ENCODE data around the gene NOL3. TPM values are rescaled to one million over a fixed set of nuclear protein-coding genes. Genes with fewer than 3 reads are reported as not detected.

The NOL3 gene
- total and polyA plus RNA-seq, 9 of the 15 experiments (the other 6 are each of a cell fraction or from before 2014, with no cell fraction given) = 0.45 to 14.0 (median 5.4) TPM

DNA sequence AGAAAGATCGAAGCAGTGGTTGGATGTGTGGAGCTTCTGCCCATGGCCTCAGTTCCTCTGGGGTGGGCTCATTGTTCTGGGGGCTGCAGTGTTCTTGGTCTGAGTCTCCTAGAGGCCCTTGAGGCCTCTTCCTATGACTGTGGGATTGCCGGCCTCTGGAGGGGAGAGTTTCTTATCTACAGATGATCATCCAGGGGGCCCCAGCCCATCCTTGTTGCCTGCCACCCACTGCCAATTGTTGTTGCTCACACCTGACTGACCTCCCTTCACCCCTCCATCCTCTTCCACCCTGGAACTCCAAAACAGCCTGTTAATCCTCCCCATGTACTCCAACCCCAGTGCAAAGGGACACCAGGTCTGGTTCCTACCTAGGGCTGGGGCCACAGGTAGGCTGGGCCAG is 25.4 kb upstream of the NOL3 start:
- H3K9me1 ChIP-seq (ENCODE audit: control insufficient read depth, insufficient read depth, low read length) = no peaks in the 10 kb centered on the region
- intact Hi-C loops (cut with micrococcal nuclease) (no loop called here), in situ Hi-C loops (cut with MboI) (no loop called here)
- TF ChIP-seq GATAD2B (IDR thresholded peaks at IDR 0.05; ENCODE audit: borderline replicate concordance) (no peak), TEAD1 (CRISPR knock-in tag; IDR thresholded peaks at IDR 0.05) (no peak), ZNF263 (CRISPR knock-in tag; IDR thresholded peaks at IDR 0.05; ENCODE audit: borderline replicate concordance) (no peak), ZNF282 (CRISPR knock-in tag; IDR thresholded peaks at IDR 0.05) (no peak), ELF1 (tag; IDR thresholded peaks at IDR 0.05) (no peak), NELFE (IDR thresholded peaks at IDR 0.05; ENCODE audit: insufficient read depth, insufficient read length) (no peak), FOXJ2 (tag; IDR thresholded peaks at IDR 0.05) (no peak), ZNF449 (CRISPR knock-in tag; IDR thresholded peaks at IDR 0.05) (no peak), MCM5 (IDR thresholded peaks at IDR 0.05; ENCODE audit: low read depth) (no peak), ZNF512 (tag; IDR thresholded peaks at IDR 0.05) (no peak), CTCFL (IDR thresholded peaks at IDR 0.05; ENCODE audit: borderline replicate concordance, insufficient read depth, low read depth, low read length, poor library complexity, severe bottlenecking) (no peak)
- TF ChIP-seq, protein P1, sequence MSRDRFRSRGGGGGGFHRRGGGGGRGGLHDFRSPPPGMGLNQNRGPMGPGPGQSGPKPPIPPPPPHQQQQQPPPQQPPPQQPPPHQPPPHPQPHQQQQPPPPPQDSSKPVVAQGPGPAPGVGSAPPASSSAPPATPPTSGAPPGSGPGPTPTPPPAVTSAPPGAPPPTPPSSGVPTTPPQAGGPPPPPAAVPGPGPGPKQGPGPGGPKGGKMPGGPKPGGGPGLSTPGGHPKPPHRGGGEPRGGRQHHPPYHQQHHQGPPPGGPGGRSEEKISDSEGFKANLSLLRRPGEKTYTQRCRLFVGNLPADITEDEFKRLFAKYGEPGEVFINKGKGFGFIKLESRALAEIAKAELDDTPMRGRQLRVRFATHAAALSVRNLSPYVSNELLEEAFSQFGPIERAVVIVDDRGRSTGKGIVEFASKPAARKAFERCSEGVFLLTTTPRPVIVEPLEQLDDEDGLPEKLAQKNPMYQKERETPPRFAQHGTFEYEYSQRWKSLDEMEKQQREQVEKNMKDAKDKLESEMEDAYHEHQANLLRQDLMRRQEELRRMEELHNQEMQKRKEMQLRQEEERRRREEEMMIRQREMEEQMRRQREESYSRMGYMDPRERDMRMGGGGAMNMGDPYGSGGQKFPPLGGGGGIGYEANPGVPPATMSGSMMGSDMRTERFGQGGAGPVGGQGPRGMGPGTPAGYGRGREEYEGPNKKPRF (IDR thresholded peaks at IDR 0.05; ENCODE audit: low read depth, low read length) = no peak
- TF ChIP-seq, protein P2, sequence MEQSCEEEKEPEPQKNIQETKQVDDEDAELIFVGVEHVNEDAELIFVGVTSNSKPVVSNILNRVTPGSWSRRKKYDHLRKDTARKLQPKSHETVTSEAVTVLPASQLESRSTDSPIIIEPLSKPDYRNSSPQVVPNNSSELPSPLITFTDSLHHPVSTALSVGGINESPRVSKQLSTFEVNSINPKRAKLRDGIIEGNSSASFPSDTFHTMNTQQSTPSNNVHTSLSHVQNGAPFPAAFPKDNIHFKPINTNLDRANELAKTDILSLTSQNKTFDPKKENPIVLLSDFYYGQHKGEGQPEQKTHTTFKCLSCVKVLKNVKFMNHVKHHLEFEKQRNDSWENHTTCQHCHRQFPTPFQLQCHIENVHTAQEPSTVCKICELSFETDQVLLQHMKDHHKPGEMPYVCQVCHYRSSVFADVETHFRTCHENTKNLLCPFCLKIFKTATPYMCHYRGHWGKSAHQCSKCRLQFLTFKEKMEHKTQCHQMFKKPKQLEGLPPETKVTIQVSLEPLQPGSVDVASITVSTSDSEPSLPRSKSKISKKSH (CRISPR knock-in tag; IDR thresholded peaks at IDR 0.05) = no peak
- FAIRE-seq (no peak), DNase-seq (ENCODE audit: extremely low read depth in 1 of 4, low spot score in 3 of 4) (no peak), ATAC-seq (no peak)
- H4K20me1 ChIP-seq (replicated peaks; ENCODE audit: control insufficient read depth, insufficient read depth, low read length) = no peaks in the 10 kb centered on the region
- no peak overlapping the region for H3K4me2 ChIP-seq (ENCODE audit: insufficient read depth, low read length)
- H3K27ac ChIP-seq (ENCODE audit: extremely low read depth, low read depth, low read length) = no peak overlapping the region
- H3K36me3 ChIP-seq (ENCODE audit: control insufficient read depth, insufficient read depth, low read length) = peaks cover 89% of the 10 kb centered on the region
- no peak overlapping the region for H2AFZ ChIP-seq (ENCODE audit: low read depth, low read length)
- H3K9me3 ChIP-seq (replicated peaks; ENCODE audit: control insufficient read depth, insufficient read depth, low read depth, low read length) = no peaks in the 10 kb centered on the region
- WGBS (ENCODE audit: insufficient coverage, low coverage, missing lambda C conversion rate) = 80% methylated on average over 2 of the region's 2 CpGs
- no peaks in the 10 kb centered on the region for H3K27me3 ChIP-seq (ENCODE audit: control insufficient read depth in 2 of 2, insufficient read depth in 2 of 2, low read length in 2 of 2)
- no peaks in the 10 kb centered on the region for H3K79me2 ChIP-seq (ENCODE audit: control insufficient read depth, insufficient read depth, low read length)
- no peak overlapping the region for H3K9ac ChIP-seq (ENCODE audit: insufficient read depth in 1 of 2, low read depth in 2 of 2, low read length in 2 of 2)
- no peak overlapping the region for H3K4me3 ChIP-seq
- no TSS peak for BruUV-seq (replicated peaks)
- POLR2A ChIA-PET = interaction anchor here (0.6 to 1.2 kb wide), 2 partner anchors 8 to 12 kb away, joined by 3 read pairs; no protein-coding TSS in a partner anchor
- H3K4me1 ChIP-seq (replicated peaks in 1 of 2; ENCODE audit: control insufficient read depth in 2 of 2, insufficient read depth in 2 of 2, low read length in 2 of 2) = peaks cover 0 to 8% of the 10 kb centered on the region in 2 experiments; a peak in 1 of 5 replicates
- CTCF ChIA-PET (ENCODE audit: low intra/inter-chr PET ratio) = interaction anchor here (0.6 kb wide), 1 partner anchor 333 kb away, joined by 5 read pairs; no protein-coding TSS in a partner anchor
